H9 (cell line): ENCODE data around the gene JAG1. TPM values are rescaled to one million over a fixed set of nuclear protein-coding genes. Genes with fewer than 3 reads are reported as not detected.

Experiments used
- DNase-seq: peaks from one replicate; pipeline ENCODE4 v3.0.0-alpha.2; 2017
- H2AFZ ChIP-seq: one replicate; pipeline ENCODE4 v1.6.1; 2013; ENCODE audit warnings: mild to moderate bottlenecking, low read length, control low read depth, moderate library complexity
- H2AK5ac ChIP-seq: 2 replicates; pipeline ENCODE4 v1.6.1; 2013; ENCODE audit warnings: low read length, control low read depth, mixed read lengths; ENCODE audit not compliant: insufficient read length
- H2BK120ac ChIP-seq: one replicate; pipeline ENCODE4 v1.6.1; 2013; ENCODE audit warnings: low read depth, mild to moderate bottlenecking, low read length, control low read depth, inconsistent platforms; ENCODE audit not compliant: poor library complexity, severe bottlenecking
- H2BK12ac ChIP-seq: 2 replicates; pipeline ENCODE4 v1.6.1; 2013; ENCODE audit warnings: low read length, control low read depth, mixed read lengths, low read depth; ENCODE audit not compliant: insufficient read length
- H2BK15ac ChIP-seq: 2 replicates; pipeline ENCODE4 v1.6.1; 2013; ENCODE audit warnings: low read depth, low read length, control low read depth
- H2BK20ac ChIP-seq: one replicate; pipeline ENCODE4 v1.6.1; 2013; ENCODE audit warnings: low read depth, mild to moderate bottlenecking, low read length, control low read depth, inconsistent platforms; ENCODE audit not compliant: poor library complexity, severe bottlenecking
- H2BK5ac ChIP-seq: 2 replicates; pipeline ENCODE4 v1.6.1; 2013; ENCODE audit warnings: low read length, control low read depth, mixed read lengths; ENCODE audit not compliant: insufficient read length
- H3K14ac ChIP-seq: 2 replicates; pipeline ENCODE4 v1.6.1; 2013; ENCODE audit warnings: low read length, control low read depth; ENCODE audit not compliant: insufficient read depth
- H3K18ac ChIP-seq: 2 replicates; pipeline ENCODE4 v1.6.1; 2013; ENCODE audit warnings: low read depth, mild to moderate bottlenecking, mixed read lengths, low read length, control low read depth; ENCODE audit not compliant: insufficient read length
- H3K23ac ChIP-seq: 2 replicates; pipeline ENCODE4 v1.6.1; 2013; ENCODE audit warnings: low read length, control low read depth, mixed read lengths, low read depth; ENCODE audit not compliant: insufficient read length
- H3K23me2 ChIP-seq: 2 replicates; pipeline ENCODE4 v1.6.1; 2013; ENCODE audit warnings: low read depth, mild to moderate bottlenecking, mixed read lengths, low read length, control low read depth; ENCODE audit not compliant: insufficient read length, poor library complexity, severe bottlenecking
- H3K27ac ChIP-seq: 2 replicates; pipeline ENCODE4 v1.5.1; 2013; ENCODE audit warnings: low read length, control low read depth, mixed read lengths, low read depth; ENCODE audit not compliant: insufficient read length
- H3K27me3 ChIP-seq: 2 replicates; pipeline ENCODE4 v1.6.1; 2013; ENCODE audit warnings: low read length, control low read depth, inconsistent platforms; ENCODE audit not compliant: insufficient read depth
- H3K4ac ChIP-seq: 2 replicates; pipeline ENCODE4 v1.6.1; 2013; ENCODE audit warnings: low read depth, mild to moderate bottlenecking, control low read depth, inconsistent platforms, low read length, moderate library complexity
- H3K4me1 ChIP-seq: 2 replicates; pipeline ENCODE4 v1.6.1; 2013; ENCODE audit warnings: low read length, control low read depth, inconsistent platforms; ENCODE audit not compliant: insufficient read depth
- H3K4me2 ChIP-seq: 2 replicates; pipeline ENCODE4 v1.6.1; 2013; ENCODE audit warnings: low read length, control low read depth, mixed read lengths; ENCODE audit not compliant: insufficient read length, insufficient read depth
- H3K56ac ChIP-seq: 2 replicates; pipeline ENCODE4 v1.6.1; 2013; ENCODE audit warnings: low read depth, mild to moderate bottlenecking, mixed read lengths, low read length, control low read depth; ENCODE audit not compliant: insufficient read length
- H3K79me1 ChIP-seq: 2 replicates; pipeline ENCODE4 v1.6.1; 2013; ENCODE audit warnings: low read depth, mild to moderate bottlenecking, moderate library complexity, low read length, control low read depth, inconsistent platforms; ENCODE audit not compliant: insufficient read depth, poor library complexity, severe bottlenecking
- H3K79me2 ChIP-seq: 2 replicates; pipeline ENCODE4 v1.6.1; 2013; ENCODE audit warnings: low read length, control low read depth, inconsistent platforms; ENCODE audit not compliant: insufficient read depth
- H3K9ac ChIP-seq: 2 replicates; pipeline ENCODE4 v1.6.1; 2013; ENCODE audit warnings: low read length, control low read depth, mixed read lengths; ENCODE audit not compliant: insufficient read length; ENCODE audit errors: extremely low read depth
- H3K9me3 ChIP-seq: one replicate; pipeline ENCODE4 v1.6.1; 2013; ENCODE audit warnings: low read depth, low read length, inconsistent platforms; ENCODE audit not compliant: control insufficient read depth
- H3T11ph ChIP-seq: one replicate; pipeline ENCODE4 v1.6.1; 2013; ENCODE audit warnings: mild to moderate bottlenecking, low read length, control low read depth, inconsistent platforms
- H4K20me1 ChIP-seq: one replicate; pipeline ENCODE4 v1.6.1; 2013; ENCODE audit not compliant: control insufficient read depth, insufficient read length, insufficient read depth
- H4K5ac ChIP-seq: 2 replicates; pipeline ENCODE4 v1.6.1; 2013; ENCODE audit warnings: low read depth, mild to moderate bottlenecking, mixed read lengths, low read length, control low read depth; ENCODE audit not compliant: insufficient read length
- H4K8ac ChIP-seq: replicated peaks from 2 replicates; pipeline ENCODE4 v1.6.1; 2013; ENCODE audit warnings: low read length, control low read depth, mixed read lengths, low read depth; ENCODE audit not compliant: insufficient read length
- H4K91ac ChIP-seq: 2 replicates; pipeline ENCODE4 v1.6.1; 2013; ENCODE audit warnings: low read depth, mild to moderate bottlenecking, moderate library complexity, mixed read lengths, low read length, control low read depth; ENCODE audit not compliant: insufficient read length
- H3K27ac Mint-ChIP-seq, 3 experiments: 2 replicates in 2 of 3; 3 replicates in 1 of 3; pipeline ENCODE4 v1.8.0; 2020 to 2021; ENCODE audit warnings: mixed read lengths in 3 of 3, mild to moderate bottlenecking in 1 of 3, moderate library complexity in 1 of 3
- H3K27me3 Mint-ChIP-seq: 2 replicates; pipeline ENCODE4 v1.8.0; 2021; ENCODE audit warnings: low read depth, mild to moderate bottlenecking, moderate library complexity, mixed read lengths
- H3K36me3 Mint-ChIP-seq, 3 experiments: 2 replicates in 2 of 3; 3 replicates in 1 of 3; pipeline ENCODE4 v1.8.0; 2020 to 2021; ENCODE audit warnings: low read depth in 3 of 3, mixed read lengths in 3 of 3; ENCODE audit not compliant: insufficient read depth in 1 of 3
- H3K4me1 Mint-ChIP-seq, 2 experiments: 2 replicates each; pipeline ENCODE4 v1.8.0; 2020; ENCODE audit warnings: mixed read lengths in 2 of 2
- H3K4me3 Mint-ChIP-seq, 2 experiments: 2 replicates in 1 of 2; 3 replicates in 1 of 2; pipeline ENCODE4 v1.8.0; 2020 to 2021; ENCODE audit warnings: mild to moderate bottlenecking in 2 of 2, mixed read lengths in 2 of 2, moderate library complexity in 1 of 2
- H3K9me3 Mint-ChIP-seq, 2 experiments: 2 replicates in 1 of 2; 3 replicates in 1 of 2; pipeline ENCODE4 v1.8.0; 2020; ENCODE audit warnings: mild to moderate bottlenecking in 2 of 2, mixed read lengths in 2 of 2, moderate library complexity in 1 of 2
- CTCF ChIP-seq: fragments of 200-600 bp; sonication (generic); conservative IDR thresholded peaks from 3 replicates; pipeline ENCODE4 v1.8.0; 2021; ENCODE audit warnings: antibody characterized with exemption, mild to moderate bottlenecking
- WGBS: extraction: QIAGEN DNeasy Blood & Tissue Kit; methylation state at CpG from one replicate; pipeline ENCODE4 v1.1.7; 2013; ENCODE audit warnings: missing lambda C conversion rate, low lambda C conversion rate, mixed read lengths; ENCODE audit not compliant: insufficient read length; ENCODE audit errors: extremely low coverage; 5-methylcytosine and 5-hydroxymethylcytosine counted together
- total RNA-seq: library from RNA; stranded (reverse); gene quantifications from 2 replicates; pipeline ENCODE4 v1.2.1, GENCODE V29; 2021

Gene JAG1
- total RNA-seq, 1 experiment from 2014 or later, result 58.1 TPM

- H3K4ac ChIP-seq, result no peak overlapping the region
- no peak overlapping the region for H2BK15ac ChIP-seq
- no peak overlapping the region for H3K18ac ChIP-seq
- H3T11ph ChIP-seq, result no peak overlapping the region
- no peak for TF ChIP-seq CTCF
- no peaks in the 10 kb centered on the region for H3K27me3 ChIP-seq
- H3K4me3 Mint-ChIP-seq, result no peak overlapping the region
- no peaks in the 10 kb centered on the region for H3K9me3 Mint-ChIP-seq
- no peak overlapping the region for H2BK20ac ChIP-seq
- no peaks in the 10 kb centered on the region for H3K23me2 ChIP-seq
- peak overlapping the region; percentile 17 for H2BK5ac ChIP-seq
- no peak overlapping the region for H4K8ac ChIP-seq
- H3K27me3 Mint-ChIP-seq, result no peaks in the 10 kb centered on the region; the same call in 1 of the 2 replicates
- H3K36me3 Mint-ChIP-seq, result peaks cover 54 to 84% (median 71%) of the 10 kb centered on the region in 3 experiments
- no peak overlapping the region for H2BK12ac ChIP-seq
- peak overlapping the region; percentile 27 to 87 (median 86); a peak in 4 of 7 replicates for H3K27ac Mint-ChIP-seq
- no peak for DNase-seq
- H3K4me2 ChIP-seq, result no peak overlapping the region
- no peaks in the 10 kb centered on the region for H4K20me1 ChIP-seq
- H3K23ac ChIP-seq, result no peak overlapping the region
- H2AK5ac ChIP-seq, result no peak overlapping the region
- no peak overlapping the region for H4K91ac ChIP-seq
- H3K9ac ChIP-seq, result no peak overlapping the region
- no peaks in the 10 kb centered on the region for H3K9me3 ChIP-seq
- H3K27ac ChIP-seq, result no peak overlapping the region
- WGBS, result no CpG with 5 or more reads among the region's 11 CpGs
- peaks cover 75 to 81% of the 10 kb centered on the region in 2 experiments for H3K4me1 Mint-ChIP-seq
- H3K56ac ChIP-seq, result no peak overlapping the region
- H2BK120ac ChIP-seq, result no peak overlapping the region
- peaks cover 4% of the 10 kb centered on the region; the same call in 1 of the 2 replicates for H3K79me2 ChIP-seq
- H3K79me1 ChIP-seq, result peaks cover 4% of the 10 kb centered on the region
- no peak overlapping the region for H4K5ac ChIP-seq
- H3K14ac ChIP-seq, result 0 out of 2 replicates have a peak overlapping the region, but pooled peaks have one; percentile 45
- H2AFZ ChIP-seq, result no peak overlapping the region
- H3K4me1 ChIP-seq, result peaks cover 26% of the 10 kb centered on the region
Measured at GRCh38 chr20:10660661-10661060, 13.1 kb downstream of the JAG1 start.
